Fibroblast of lung (primary cell): ENCODE measurements around the gene CASQ1. TPM values are rescaled to one million over a fixed set of nuclear protein-coding genes. Genes with fewer than 3 reads are reported as not detected.
A peak's percentile ranks its signal among the peaks of the same experiment; 100 is the strongest.

ENCODE experiments used
- DNase-seq, 2 donors: peaks; one replicate each; pipeline versions ENCODE4 v3.0.0 to v3.0.0-alpha.2; 2010; ENCODE audit warnings: low read depth in 2 of 2
- H2AFZ ChIP-seq: 2 replicates; pipeline ENCODE4 v1.5.1; 2012; ENCODE audit warnings: low read length, control low read depth, inconsistent platforms
- H3K27ac ChIP-seq: 2 replicates; pipeline ENCODE4 v1.5.1; 2011; ENCODE audit warnings: low read length, control low read depth; ENCODE audit not compliant: insufficient read depth
- H3K27me3 ChIP-seq: 2 replicates; pipeline ENCODE4 v1.5.1; 2011; ENCODE audit warnings: mild to moderate bottlenecking, low read length; ENCODE audit not compliant: control insufficient read depth, insufficient read depth
- H3K36me3 ChIP-seq: 2 replicates; pipeline ENCODE4 v1.5.1; 2011; ENCODE audit warnings: low read length; ENCODE audit not compliant: control insufficient read depth, insufficient read depth
- H3K4me1 ChIP-seq: 2 replicates; pipeline ENCODE4 v1.5.1; 2011; ENCODE audit warnings: low read length; ENCODE audit not compliant: control insufficient read depth, insufficient read depth; ENCODE audit errors: extremely low read depth
- H3K4me2 ChIP-seq: 2 replicates; pipeline ENCODE4 v1.5.1; 2011; ENCODE audit warnings: low read length, control low read depth; ENCODE audit not compliant: insufficient read depth; ENCODE audit errors: extremely low read depth
- H3K4me3 ChIP-seq, 4 experiments: fragments of 200-600 bp in 1 of 4; sonication (generic) in 1 of 4; replicated peaks in 1 of 4; 2 replicates each; pipeline ENCODE4 v1.5.1; 2011 to 2016; ENCODE audit warnings: low read length in 4 of 4, low read depth in 3 of 4, mild to moderate bottlenecking in 3 of 4, control low read depth in 2 of 4, inconsistent platforms in 1 of 4, mixed read lengths in 1 of 4; ENCODE audit not compliant: insufficient read depth in 1 of 4; ENCODE audit errors: control extremely low read depth in 1 of 4
- H3K79me2 ChIP-seq: 2 replicates; pipeline ENCODE4 v1.5.1; 2012; ENCODE audit warnings: mild to moderate bottlenecking, low read length, inconsistent platforms; ENCODE audit not compliant: control insufficient read depth, insufficient read depth
- H3K9ac ChIP-seq: 2 replicates; pipeline ENCODE4 v1.5.1; 2011; ENCODE audit warnings: mild to moderate bottlenecking, low read length, control low read depth; ENCODE audit not compliant: insufficient read depth
- H3K9me3 ChIP-seq: 2 replicates; pipeline ENCODE4 v1.5.1; 2012; ENCODE audit warnings: low read depth, low read length; ENCODE audit not compliant: control insufficient read depth, insufficient read depth
- H4K20me1 ChIP-seq: 2 replicates; pipeline ENCODE4 v1.5.1; 2011; ENCODE audit warnings: low read length; ENCODE audit not compliant: control insufficient read depth, insufficient read depth; ENCODE audit errors: extremely low read depth
- CTCF ChIP-seq, 2 donors: IDR thresholded peaks in 1 of 2; conservative IDR thresholded peaks in 1 of 2; 1 replicate in 1 of 2; 2 replicates in 1 of 2; pipeline ENCODE4 v1.5.1; 2011 to 2012; ENCODE audit warnings: low read length in 2 of 2, control low read depth in 1 of 2, inconsistent platforms in 1 of 2, low read depth in 1 of 2, mild to moderate bottlenecking in 1 of 2
- EZH2 ChIP-seq: IDR thresholded peaks from 2 replicates; pipeline ENCODE4 v1.5.1; 2012; ENCODE audit warnings: low read length, control low read depth, mild to moderate bottlenecking; ENCODE audit errors: missing control alignments
- polyA plus RNA-seq, 2 donors: library from polyadenylated mRNA; depleted of rRNA in 1 of 2; stranded (reverse) in 1 of 2; unstranded in 1 of 2; fragments of >200 nt; gene quantifications; 2 replicates each; pipeline ENCODE4 v1.2.1, GENCODE V29; 2011 to 2012; ENCODE audit warnings: missing spikeins in 1 of 2
- total RNA-seq: library from RNA; depleted of rRNA; stranded (reverse); fragments of >200 nt; gene quantifications from 2 replicates; pipeline ENCODE4 v1.2.1, GENCODE V29; 2014

Gene CASQ1
- total and polyA plus RNA-seq, 2 donors (not counting 1 experiment from before 2014, with no cell fraction given), result 0.15 to 0.17 TPM

GRCh38 chr1:160214481-160215140, 24.2 kb downstream of the CASQ1 start:
- H3K27ac ChIP-seq, result no peak overlapping the region
- no peak overlapping the region for H3K4me2 ChIP-seq
- H3K9ac ChIP-seq, result no peak overlapping the region
- DNase-seq, result no peak
- no peak overlapping the region for H3K4me3 ChIP-seq
- H4K20me1 ChIP-seq, result no peaks in the 10 kb centered on the region
- peaks cover 29% of the 10 kb centered on the region for H3K36me3 ChIP-seq
- H2AFZ ChIP-seq, result no peak overlapping the region
- TF ChIP-seq EZH2 (no peak), CTCF (conservative IDR thresholded peaks at IDR 0.05 in 1 of 2, IDR thresholded peaks at IDR 0.05 in 1 of 2; ENCODE audit: low read depth in 1 of 2, low read length in 2 of 2) (no peak)
- H3K9me3 ChIP-seq, result no peaks in the 10 kb centered on the region
- H3K79me2 ChIP-seq, result peaks cover 21% of the 10 kb centered on the region
- H3K27me3 ChIP-seq, result no peaks in the 10 kb centered on the region
- peaks cover 14% of the 10 kb centered on the region for H3K4me1 ChIP-seq

GRCh38 chr1:160216301-160216700, 25.9 kb downstream of the CASQ1 start:
- Histone ChIP-seq H3K27ac (no peak overlapping the region), H3K4me2 (no peak overlapping the region), H3K9me3 (no peaks in the 10 kb centered on the region), H3K4me1 (peaks cover 9% of the 10 kb centered on the region), H3K4me3 (no peak overlapping the region), H3K9ac (no peak overlapping the region), H3K36me3 (peaks cover 23% of the 10 kb centered on the region), H3K27me3 (no peaks in the 10 kb centered on the region), H4K20me1 (no peaks in the 10 kb centered on the region), H3K79me2 (peaks cover 4% of the 10 kb centered on the region), H2AFZ (no peak overlapping the region)
- TF ChIP-seq EZH2, result no peak
- no peak for TF ChIP-seq CTCF (conservative IDR thresholded peaks at IDR 0.05 in 1 of 2, IDR thresholded peaks at IDR 0.05 in 1 of 2; ENCODE audit: low read depth in 1 of 2, low read length in 2 of 2)
- no peak for DNase-seq

DNA sequence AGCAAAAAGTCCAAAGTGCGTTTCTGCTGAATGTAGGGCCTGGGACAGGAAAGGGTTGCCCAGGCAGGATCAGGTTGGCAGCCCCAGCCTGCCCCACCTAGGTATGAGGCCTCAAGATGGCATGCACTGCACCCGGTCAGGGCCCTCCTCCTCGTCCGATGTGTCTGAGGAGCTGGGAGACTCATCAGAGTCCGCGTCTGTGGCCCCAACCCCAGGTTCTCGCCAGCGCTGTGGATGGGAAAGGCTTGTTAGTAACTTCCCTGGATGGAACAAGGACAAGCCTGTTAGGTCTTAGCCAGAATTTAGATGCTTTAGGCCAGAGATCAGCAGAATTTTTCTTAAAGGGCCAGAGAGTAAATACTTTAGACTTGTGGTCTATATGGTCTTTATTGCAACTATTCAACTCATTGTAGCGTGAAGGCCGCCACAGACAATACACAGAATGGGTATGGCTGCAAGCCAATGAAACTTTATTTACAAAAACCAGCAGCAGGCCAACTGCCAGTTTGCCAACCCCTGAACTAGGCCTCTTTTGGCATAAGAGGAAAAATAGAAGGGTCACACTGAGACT, 27.2 kb downstream of the CASQ1 start:
- Histone ChIP-seq H3K27ac (no peak overlapping the region), H3K9ac (no peak overlapping the region), H3K4me3 (no peak overlapping the region), H3K79me2 (no peaks in the 10 kb centered on the region), H3K36me3 (peaks cover 15% of the 10 kb centered on the region), H3K4me2 (no peak overlapping the region), H2AFZ (no peak overlapping the region), H3K4me1 (peaks cover 9% of the 10 kb centered on the region), H3K27me3 (no peaks in the 10 kb centered on the region), H3K9me3 (no peaks in the 10 kb centered on the region), H4K20me1 (no peaks in the 10 kb centered on the region)
- TF ChIP-seq EZH2 (no peak), CTCF (conservative IDR thresholded peaks at IDR 0.05 in 1 of 2, IDR thresholded peaks at IDR 0.05 in 1 of 2; ENCODE audit: low read depth in 1 of 2, low read length in 2 of 2) (no peak)
- DNase-seq, result peak; percentile 26 to 42
